Measurements from ENCODE around the gene FAM72A. TPM values are rescaled to one million over a fixed set of nuclear protein-coding genes. Genes with fewer than 3 reads are reported as not detected.
"Not testable (repeated sequence)": the region's sequence is repeated elsewhere in the genome, so short reads cannot be mapped to it uniquely, and the experiment has no call there.

The FAM72A gene
- total RNA-seq, 4 donors from 2014 or later = 0.29 to 2.7 TPM; not detected in 2

- H3K27me3 ChIP-seq; H3K36me3 ChIP-seq; H3K27ac ChIP-seq; H3K9me3 ChIP-seq; H3K4me1 ChIP-seq; intact Hi-C loops (cut with DNase I; ENCODE audit: low total_unique reads); H3K4me3 ChIP-seq; DNase-seq: not testable (repeated sequence)
- TF ChIP-seq CTCF (IDR thresholded peaks at IDR 0.05) = peak in 1 of 4 experiments; percentile 3
Measured at GRCh38 chr1:206174182-206174868, 28.3 kb downstream of the FAM72A start.

- H3K9me3 ChIP-seq; DNase-seq; intact Hi-C loops (cut with DNase I; ENCODE audit: low total_unique reads); H3K27me3 ChIP-seq; H3K27ac ChIP-seq; H3K36me3 ChIP-seq; H3K4me3 ChIP-seq; H3K4me1 ChIP-seq: not testable (repeated sequence)
Measured at GRCh38 chr1:206173110-206173719, 29.4 kb downstream of the FAM72A start.

- DNase-seq; H3K9me3 ChIP-seq; H3K27me3 ChIP-seq; H3K4me3 ChIP-seq; H3K36me3 ChIP-seq; H3K4me1 ChIP-seq; intact Hi-C loops (cut with DNase I; ENCODE audit: low total_unique reads); H3K27ac ChIP-seq: not testable (repeated sequence)
Measured at GRCh38 chr1:206169794-206170193, 32.8 kb downstream of the FAM72A start.

GRCh38 chr1:206167350-206168029, 35.1 kb downstream of the FAM72A start:
- H3K27me3 ChIP-seq; intact Hi-C loops (cut with DNase I; ENCODE audit: low total_unique reads); DNase-seq; H3K4me3 ChIP-seq; H3K27ac ChIP-seq; H3K4me1 ChIP-seq; H3K36me3 ChIP-seq; H3K9me3 ChIP-seq: not testable (repeated sequence)
- peak in 1 of 4 experiments; percentile 27 for TF ChIP-seq CTCF (IDR thresholded peaks at IDR 0.05)

GRCh38 chr1:206145771-206146290, 56.8 kb downstream of the FAM72A start:
- no peaks in the 10 kb centered on the region for H3K9me3 ChIP-seq
- H3K27me3 ChIP-seq = no peaks in the 10 kb centered on the region
- no peak for TF ChIP-seq POLR2A (IDR thresholded peaks at IDR 0.05)
- TF ChIP-seq CTCF (IDR thresholded peaks at IDR 0.05) = no peak
- intact Hi-C loops (cut with DNase I; ENCODE audit: low total_unique reads) = no loop called here
- H3K4me3 ChIP-seq = no peak overlapping the region
- DNase-seq = no peak
- H3K36me3 ChIP-seq = no peaks in the 10 kb centered on the region
- no peaks in the 10 kb centered on the region for H3K4me1 ChIP-seq
- no peak overlapping the region for H3K27ac ChIP-seq

GRCh38 chr1:206144605-206145004, 58.0 kb downstream of the FAM72A start:
- no peaks in the 10 kb centered on the region for H3K9me3 ChIP-seq
- TF ChIP-seq POLR2A (IDR thresholded peaks at IDR 0.05) (no peak), CTCF (IDR thresholded peaks at IDR 0.05) (no peak)
- no peaks in the 10 kb centered on the region for H3K4me1 ChIP-seq
- no peak for DNase-seq
- intact Hi-C loops (cut with DNase I; ENCODE audit: low total_unique reads) = no loop called here
- H3K4me3 ChIP-seq = no peak overlapping the region
- H3K27me3 ChIP-seq = no peaks in the 10 kb centered on the region
- H3K36me3 ChIP-seq = no peaks in the 10 kb centered on the region
- H3K27ac ChIP-seq = no peak overlapping the region
